ENCODE measurements around the gene SLC36A2. TPM values are rescaled to one million over a fixed set of nuclear protein-coding genes. Genes with fewer than 3 reads are reported as not detected.

The SLC36A2 gene
- total RNA-seq, 1 donor from 2014 or later, result not detected

DNA sequence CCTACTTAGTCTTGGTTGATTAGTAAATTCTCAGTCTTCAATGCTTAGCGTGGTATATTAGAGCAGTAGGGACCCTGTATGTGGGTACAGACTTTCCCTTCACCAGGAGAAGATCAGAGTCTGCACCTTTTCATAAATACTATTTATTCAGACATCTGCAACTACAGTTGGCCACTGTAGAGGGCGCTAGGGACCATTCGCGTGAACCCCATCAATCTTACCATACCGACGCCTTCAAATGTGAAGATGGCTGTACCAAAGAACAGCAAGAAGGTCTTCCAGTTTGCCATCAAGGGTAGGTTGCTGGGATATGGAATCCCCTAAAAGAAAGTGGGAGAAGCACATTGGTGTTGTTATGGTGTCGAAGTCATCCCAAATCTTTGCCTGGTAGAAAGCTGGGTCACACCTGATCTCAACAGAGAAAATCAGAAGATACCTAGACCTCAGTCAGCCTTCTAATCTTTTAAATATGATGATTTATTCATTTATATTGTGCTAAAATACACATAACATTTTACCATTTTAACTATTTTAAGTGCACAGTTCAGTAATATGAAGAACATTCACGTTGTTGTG lies 62.9 kb downstream of the SLC36A2 start:
- no peak for DNase-seq (ENCODE audit: low spot score)

DNA sequence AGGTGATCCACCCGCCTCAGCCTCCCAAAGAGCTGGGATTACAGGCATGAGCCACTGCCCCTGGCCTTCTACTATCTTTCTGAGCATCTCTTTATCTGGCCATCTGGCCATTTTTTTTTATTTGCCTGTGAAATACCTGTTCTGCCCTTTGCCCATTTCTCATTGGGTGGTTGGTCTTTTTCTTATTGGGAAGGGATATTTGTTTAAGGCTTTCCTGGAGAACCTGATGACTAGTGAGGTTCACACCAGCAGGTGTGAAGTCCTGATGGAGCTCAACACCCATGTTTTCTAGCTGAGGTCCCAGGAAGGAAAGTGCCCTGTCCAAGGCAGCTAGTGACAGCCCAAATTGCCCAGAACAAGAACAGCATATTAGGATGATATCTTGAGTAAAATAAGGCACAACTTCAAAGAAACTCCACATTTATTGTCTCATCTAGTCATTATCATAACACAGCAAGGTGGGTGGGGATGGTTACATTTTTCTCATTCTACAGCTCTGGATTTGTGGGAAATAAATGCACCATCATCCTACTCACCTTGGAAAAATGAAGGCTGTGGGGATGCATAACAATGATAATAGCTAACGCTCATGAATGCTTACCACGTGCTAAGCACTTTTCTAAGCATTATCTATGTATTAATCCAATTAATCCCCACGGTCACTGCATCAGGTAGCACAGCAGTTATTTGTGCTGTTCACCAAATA lies 64.1 kb downstream of the SLC36A2 start:
- no peak for DNase-seq (ENCODE audit: low spot score)

DNA sequence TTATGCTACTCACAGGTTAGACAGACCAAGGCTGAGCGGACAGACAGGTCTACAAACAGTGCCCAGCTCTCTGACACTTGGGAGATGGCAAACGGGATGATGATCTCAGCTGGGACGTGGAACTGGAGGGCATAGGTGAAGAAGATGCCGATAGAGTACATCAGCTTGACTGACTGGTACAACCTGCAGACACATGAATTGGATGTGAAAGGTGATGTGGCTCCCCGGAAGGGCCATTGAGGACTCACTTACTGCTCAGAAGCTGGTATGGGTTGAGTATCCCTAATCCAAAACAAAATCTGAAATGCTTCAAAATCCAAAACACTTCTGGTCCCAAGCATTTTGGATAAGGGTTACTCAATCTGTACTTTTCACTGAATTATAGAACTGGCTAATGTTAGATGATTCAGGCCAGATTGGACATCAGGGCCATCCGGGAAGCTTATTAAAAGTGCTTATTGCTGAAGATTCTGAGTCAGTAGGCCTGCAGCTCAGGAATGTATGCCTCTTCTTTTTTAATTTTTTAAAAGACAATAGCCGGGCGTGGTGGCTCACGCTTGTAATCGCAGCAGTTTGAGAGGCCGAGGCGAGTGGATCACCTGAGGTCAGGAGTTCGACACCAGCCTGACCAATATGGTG lies 66.2 kb downstream of the SLC36A2 start:
- DNase-seq (ENCODE audit: low spot score), result no peak

GRCh38 chr5:151280443-151280842 lies 66.9 kb downstream of the SLC36A2 start:
- no peak for DNase-seq (ENCODE audit: low spot score)

- DNase-seq (ENCODE audit: low spot score), result no peak
Observed at GRCh38 chr5:151278845-151279244, 68.5 kb downstream of the SLC36A2 start.

DNA sequence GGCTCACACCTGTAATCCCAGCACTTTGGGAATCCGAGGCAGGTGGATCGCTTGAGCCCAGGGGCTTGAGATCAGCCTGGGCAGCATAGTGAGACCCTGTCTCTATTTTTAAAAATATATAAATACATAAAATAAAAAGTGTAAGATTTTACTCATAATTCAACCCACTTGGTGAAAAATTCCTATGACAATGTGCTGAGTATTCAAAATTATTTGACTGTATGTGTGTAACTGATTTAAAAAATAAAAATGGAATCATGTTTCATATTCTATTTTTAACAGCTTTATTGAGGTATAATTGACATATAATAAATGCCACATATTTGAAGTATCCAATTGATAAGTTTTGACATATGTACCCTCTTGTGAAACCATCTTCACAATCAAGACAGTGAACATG lies 71.6 kb downstream of the SLC36A2 start:
- DNase-seq (ENCODE audit: low spot score), result no peak

GRCh38 chr5:151274666-151275065 lies 72.7 kb downstream of the SLC36A2 start:
- DNase-seq (ENCODE audit: low spot score), result no peak

DNA sequence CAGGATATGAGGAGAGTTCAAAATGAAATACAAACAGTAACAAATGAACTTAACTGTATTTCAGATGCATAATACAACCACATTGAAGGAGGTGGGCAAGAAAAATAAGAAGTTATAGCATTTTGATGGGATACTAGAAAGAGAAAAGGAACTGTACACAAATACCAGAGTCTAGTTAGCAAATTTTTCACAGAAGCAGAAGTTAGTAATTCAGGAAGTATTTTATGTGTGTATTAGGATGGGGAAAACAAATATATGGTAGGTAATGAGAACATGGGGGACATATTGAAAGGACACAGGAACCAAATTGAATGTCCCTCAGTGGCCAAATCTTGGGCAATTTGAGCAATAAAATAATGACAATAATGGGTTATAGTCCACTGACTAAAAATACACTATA lies 76.0 kb downstream of the SLC36A2 start:
- no peak for DNase-seq (ENCODE audit: low spot score)

GRCh38 chr5:151270599-151270998 lies 76.8 kb downstream of the SLC36A2 start:
- no peak for DNase-seq (ENCODE audit: low spot score)

GRCh38 chr5:151267491-151268260 lies 79.7 kb downstream of the SLC36A2 start:
- no peak for DNase-seq (ENCODE audit: low spot score)

Other genes starting within 250 kb of the SLC36A2 start
- 631 TPM for gene ANXA6, start 189.8 kb downstream of the SLC36A2 start, total RNA-seq
- 184 TPM for gene CCDC69, start 123.5 kb downstream of the SLC36A2 start, total RNA-seq
- gene GM2A, start 94.4 kb downstream of the SLC36A2 start, total RNA-seq, result 38.7 TPM
- gene SLC36A3, start 43.8 kb downstream of the SLC36A2 start, total RNA-seq, result not detected
- gene SLC36A1, start 100.0 kb upstream of the SLC36A2 start, total RNA-seq, result 23.3 TPM
- 0.51 TPM for gene FAT2, start 243.8 kb upstream of the SLC36A2 start, total RNA-seq

All from mesenteric fat pad (tissue), 1 donor.